GM23338 (cell line): ENCODE results near the gene BOLA2. TPM values are rescaled to one million over a fixed set of nuclear protein-coding genes. Genes with fewer than 3 reads are reported as not detected.
"Not testable (repeated sequence)": the region's sequence is repeated elsewhere in the genome, so short reads cannot be mapped to it uniquely, and the experiment has no call there.

Experiments
- ATAC-seq: fragments of 200-7000 bp; cut with Tn5 transposase; 3 replicates; pipeline ENCODE4 v1.9.1; 2020
- DNase-seq: peaks from one replicate; pipeline ENCODE4 v3.0.0-alpha.2; 2015; ENCODE audit warnings: low spot score
- H2AFZ ChIP-seq: fragments of 200-600 bp; sonication (generic); 2 replicates; pipeline ENCODE4 v1.8.0; 2016; ENCODE audit warnings: antibody characterized with exemption, mild to moderate bottlenecking, moderate library complexity
- H3F3A ChIP-seq: fragments of 200-600 bp; sonication (generic); replicated peaks from 2 replicates; pipeline ENCODE4 v1.8.0; 2017; ENCODE audit warnings: antibody characterized with exemption, mixed run types, low read depth
- H3K27ac ChIP-seq: fragments of 200-600 bp; sonication (generic); 2 replicates; pipeline ENCODE4 v1.6.1; 2016; ENCODE audit warnings: low read depth
- H3K27me3 ChIP-seq: fragments of 200-600 bp; sonication (generic); 2 replicates; pipeline ENCODE4 v1.8.0; 2016; ENCODE audit warnings: mild to moderate bottlenecking, mixed run types, moderate library complexity; ENCODE audit not compliant: insufficient read depth
- H3K36me3 ChIP-seq: fragments of 200-600 bp; sonication (generic); 2 replicates; pipeline ENCODE4 v1.8.0; 2016; ENCODE audit warnings: mild to moderate bottlenecking; ENCODE audit not compliant: insufficient read depth
- H3K4me1 ChIP-seq: fragments of 200-600 bp; sonication (generic); 2 replicates; pipeline ENCODE4 v1.8.0; 2016; ENCODE audit warnings: mild to moderate bottlenecking, moderate library complexity; ENCODE audit not compliant: insufficient read depth
- H3K4me2 ChIP-seq: fragments of 200-600 bp; sonication (generic); 2 replicates; pipeline ENCODE4 v1.7.1; 2017; ENCODE audit warnings: mixed run types
- H3K4me3 ChIP-seq: fragments of 200-600 bp; sonication (generic); 2 replicates; pipeline ENCODE4 v1.6.1; 2016; ENCODE audit warnings: mixed run types
- H3K79me2 ChIP-seq: fragments of 200-600 bp; sonication (generic); replicated peaks from 2 replicates; pipeline ENCODE4 v1.8.0; 2017; ENCODE audit warnings: mild to moderate bottlenecking; ENCODE audit not compliant: insufficient read depth
- H3K9me2 ChIP-seq: fragments of 200-600 bp; sonication (generic); 2 replicates; pipeline ENCODE4 v1.8.0; 2017; ENCODE audit not compliant: insufficient read depth
- H4K20me1 ChIP-seq: fragments of 200-600 bp; sonication (generic); replicated peaks from 2 replicates; pipeline ENCODE4 v1.8.0; 2017; ENCODE audit warnings: mild to moderate bottlenecking; ENCODE audit not compliant: insufficient read depth
- H3K27ac Mint-ChIP-seq: 2 replicates; pipeline ENCODE4 v1.8.0; 2020; ENCODE audit warnings: inconsistent platforms, mild to moderate bottlenecking, moderate library complexity, mixed read lengths
- H3K27me3 Mint-ChIP-seq: 3 replicates; pipeline ENCODE4 v1.8.0; 2022; ENCODE audit warnings: low read depth, mild to moderate bottlenecking, moderate library complexity, mixed read lengths, inconsistent platforms; ENCODE audit not compliant: insufficient read depth, poor library complexity
- H3K36me3 Mint-ChIP-seq: 3 replicates; pipeline ENCODE4 v1.8.0; 2021; ENCODE audit warnings: low read depth, mild to moderate bottlenecking, inconsistent platforms, moderate library complexity, mixed read lengths
- H3K4me1 Mint-ChIP-seq: 3 replicates; pipeline ENCODE4 v1.8.0; 2020; ENCODE audit warnings: mild to moderate bottlenecking, inconsistent platforms, mixed read lengths
- H3K4me3 Mint-ChIP-seq: 3 replicates; pipeline ENCODE4 v1.8.0; 2021; ENCODE audit warnings: moderate library complexity, mild to moderate bottlenecking, inconsistent platforms, mixed read lengths
- H3K9me3 Mint-ChIP-seq: 3 replicates; pipeline ENCODE4 v1.8.0; 2020; ENCODE audit warnings: moderate library complexity, mild to moderate bottlenecking, inconsistent platforms, mixed read lengths
- polyA plus RNA-seq: library from polyadenylated mRNA; unstranded; fragments of >200 nt; fragmentation: Nextera tagmentation; extraction: Ambion mirVana; gene quantifications from 2 replicates; pipeline ENCODE4 v1.2.1, GENCODE V29; 2016
- total RNA-seq: library from RNA; depleted of rRNA; stranded (reverse); fragments of >200 nt; shearing (Covaris generic); gene quantifications from 2 replicates; pipeline ENCODE4 v1.2.3, GENCODE V29; 2014

BOLA2 gene
- total and polyA plus RNA-seq, 2 experiments from 2014 or later, result 22.1 to 30.0 TPM

GRCh38 chr16:29465985-29466824 lies 12.1 kb upstream of the BOLA2 start:
- H3K79me2 ChIP-seq, DNase-seq, H3K9me2 ChIP-seq, H3K9me3 Mint-ChIP-seq, H3K27me3 Mint-ChIP-seq, H3K4me1 ChIP-seq, H3K4me3 ChIP-seq, H3K36me3 ChIP-seq, H3F3A ChIP-seq, H2AFZ ChIP-seq, H3K4me3 Mint-ChIP-seq, H3K4me2 ChIP-seq, H4K20me1 ChIP-seq, H3K27ac ChIP-seq, H3K27me3 ChIP-seq, H3K36me3 Mint-ChIP-seq, H3K4me1 Mint-ChIP-seq, H3K27ac Mint-ChIP-seq: not testable (repeated sequence)
- ATAC-seq, result peak; percentile 54

DNA sequence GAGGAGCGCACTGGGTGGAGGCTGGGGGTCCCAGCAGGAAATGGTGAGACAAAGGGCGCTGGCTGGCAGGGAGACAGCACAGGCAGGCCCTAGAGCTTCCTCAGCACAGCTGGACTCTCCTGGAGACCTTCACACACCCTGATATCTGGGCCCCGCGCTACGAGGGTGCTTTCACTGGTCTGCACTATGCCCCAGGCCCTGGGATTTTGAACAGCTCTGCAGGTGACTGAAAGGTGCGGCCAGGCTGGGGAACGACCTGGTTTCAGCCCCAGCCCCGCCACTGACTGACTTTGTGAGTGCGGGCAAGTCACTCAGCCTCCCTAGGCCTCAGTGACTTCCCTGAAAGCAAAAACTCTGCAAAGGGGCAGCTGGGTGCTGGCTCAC lies 6.5 kb upstream of the BOLA2 start:
- not testable (repeated sequence) for H3K27me3 Mint-ChIP-seq, H3K27ac Mint-ChIP-seq

GRCh38 chr16:29459706-29460646 lies 5.8 kb upstream of the BOLA2 start, which contains the start of gene SULT1A4:
SULT1A4 (plus strand) TSS chr16:29459913; CDS start chr16:29461386, 1,473 bp downstream.
- H3K4me3 Mint-ChIP-seq, result not testable (repeated sequence)

More for the DNA sequence above, 6.5 kb upstream of the BOLA2 start:
- not testable (repeated sequence) for H3K36me3 ChIP-seq, H3K4me1 Mint-ChIP-seq, H3K9me3 Mint-ChIP-seq, DNase-seq, H3K27me3 ChIP-seq, H3F3A ChIP-seq, H3K9me2 ChIP-seq, H3K27ac ChIP-seq, H3K4me1 ChIP-seq, H3K79me2 ChIP-seq, H3K4me3 ChIP-seq, H3K36me3 Mint-ChIP-seq, H4K20me1 ChIP-seq, H3K4me2 ChIP-seq, H3K4me3 Mint-ChIP-seq, H2AFZ ChIP-seq
- peak; percentile 46 for ATAC-seq

DNA sequence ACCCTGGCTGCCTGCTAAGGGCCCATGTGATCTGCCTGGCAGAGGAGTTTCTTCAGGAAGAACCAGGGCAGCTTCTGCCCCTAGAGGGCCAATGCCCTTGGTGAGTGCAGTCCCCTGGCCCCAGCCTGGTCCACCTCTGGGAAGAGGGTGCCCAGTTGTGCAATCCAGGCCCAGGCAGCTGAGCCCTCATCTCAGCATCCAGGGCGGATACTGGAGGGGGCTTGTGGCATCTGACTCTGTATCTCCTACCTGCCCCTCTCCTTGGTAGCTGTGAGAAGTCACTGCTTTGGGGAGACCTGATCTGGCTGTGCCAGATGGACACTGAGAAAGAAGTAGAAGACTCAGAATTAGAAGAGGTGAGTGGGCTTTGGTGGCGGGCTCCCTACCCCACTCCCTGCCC lies 3.5 kb upstream of the BOLA2 start:
- H3K4me3 ChIP-seq, H2AFZ ChIP-seq, H3K4me2 ChIP-seq, H3K4me3 Mint-ChIP-seq, H3K4me1 ChIP-seq, DNase-seq, H3K9me2 ChIP-seq, H3K27ac Mint-ChIP-seq, H3K9me3 Mint-ChIP-seq, ATAC-seq, H3K4me1 Mint-ChIP-seq, H3K36me3 Mint-ChIP-seq, H3F3A ChIP-seq, H4K20me1 ChIP-seq, H3K27me3 Mint-ChIP-seq, H3K79me2 ChIP-seq, H3K27ac ChIP-seq, H3K36me3 ChIP-seq, H3K27me3 ChIP-seq: not testable (repeated sequence)

More at GRCh38 chr16:29459706-29460646, 5.8 kb upstream of the BOLA2 start, which contains the start of gene SULT1A4:
- not testable (repeated sequence) for H3F3A ChIP-seq, H3K9me3 Mint-ChIP-seq, H3K27ac Mint-ChIP-seq, H3K36me3 ChIP-seq, H2AFZ ChIP-seq, H3K4me1 ChIP-seq, H3K4me3 ChIP-seq, H3K36me3 Mint-ChIP-seq, H3K27me3 Mint-ChIP-seq, H3K27ac ChIP-seq, H3K4me2 ChIP-seq, H3K27me3 ChIP-seq, H4K20me1 ChIP-seq, DNase-seq, H3K79me2 ChIP-seq, H3K9me2 ChIP-seq, H3K4me1 Mint-ChIP-seq
- peak; percentile 57 for ATAC-seq

DNA sequence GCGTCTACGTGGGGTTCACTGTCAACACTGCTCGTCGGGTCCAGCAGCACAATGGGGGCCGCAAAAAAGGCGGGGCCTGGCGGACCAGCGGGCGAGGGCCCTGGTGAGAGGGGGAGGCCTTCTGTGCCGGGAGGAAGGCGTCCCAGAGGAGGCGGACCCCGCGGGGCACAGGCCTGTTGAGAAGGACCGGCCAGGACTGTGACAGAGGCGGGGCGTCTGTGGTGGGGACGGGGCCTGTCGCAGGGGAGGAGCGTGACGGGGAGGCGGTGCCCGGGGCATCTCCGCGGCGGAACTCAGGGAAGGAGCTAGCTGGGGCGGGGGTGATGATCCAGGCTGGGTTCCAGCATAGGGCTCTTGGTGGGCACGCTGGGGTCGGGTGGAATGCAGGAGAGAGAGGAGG lies 677 bp upstream of the BOLA2 start:
- not testable (repeated sequence) for DNase-seq, H3K27ac ChIP-seq, H4K20me1 ChIP-seq, H3K36me3 ChIP-seq, H3K4me3 ChIP-seq, H2AFZ ChIP-seq, H3F3A ChIP-seq, H3K4me3 Mint-ChIP-seq, H3K79me2 ChIP-seq, H3K4me2 ChIP-seq, H3K9me2 ChIP-seq, H3K4me1 ChIP-seq, H3K27me3 Mint-ChIP-seq, H3K27me3 ChIP-seq, H3K27ac Mint-ChIP-seq, H3K9me3 Mint-ChIP-seq, H3K4me1 Mint-ChIP-seq, H3K36me3 Mint-ChIP-seq
- ATAC-seq, result peak; percentile 74

GRCh38 chr16:29453754-29454153 lies 397 bp downstream of the BOLA2 start:
- H3K27ac Mint-ChIP-seq, H3K4me1 Mint-ChIP-seq, H3K4me2 ChIP-seq, H3K4me1 ChIP-seq, H3K36me3 ChIP-seq, H3K9me2 ChIP-seq, H3F3A ChIP-seq, DNase-seq, H3K36me3 Mint-ChIP-seq, H3K27me3 Mint-ChIP-seq, H3K27me3 ChIP-seq, H3K4me3 ChIP-seq, H3K79me2 ChIP-seq, H3K9me3 Mint-ChIP-seq, H4K20me1 ChIP-seq, H3K27ac ChIP-seq, H3K4me3 Mint-ChIP-seq, H2AFZ ChIP-seq: not testable (repeated sequence)
- peak; percentile 51 for ATAC-seq
